OCI-LY1 (cell line): ENCODE measurements around the gene KIF17.

Experiments
- EZH2 ChIP-seq: fragments of 200-600 bp; sonication (generic), shearing (Covaris generic); IDR thresholded peaks from 2 replicates; pipeline ENCODE4 v1.8.0; 2017; ENCODE audit warnings: borderline replicate concordance, mixed run types, mild to moderate bottlenecking, antibody characterized with exemption, low read length, moderate library complexity, mixed read lengths
- TF ChIP-seq, protein P1 (sequence below): fragments of 200-600 bp; sonication (generic), shearing (Covaris generic); IDR thresholded peaks from 2 replicates; pipeline ENCODE4 v1.5.1; 2017; ENCODE audit warnings: mild to moderate bottlenecking, antibody characterized with exemption, low read length, moderate library complexity, mixed read lengths

DNA sequence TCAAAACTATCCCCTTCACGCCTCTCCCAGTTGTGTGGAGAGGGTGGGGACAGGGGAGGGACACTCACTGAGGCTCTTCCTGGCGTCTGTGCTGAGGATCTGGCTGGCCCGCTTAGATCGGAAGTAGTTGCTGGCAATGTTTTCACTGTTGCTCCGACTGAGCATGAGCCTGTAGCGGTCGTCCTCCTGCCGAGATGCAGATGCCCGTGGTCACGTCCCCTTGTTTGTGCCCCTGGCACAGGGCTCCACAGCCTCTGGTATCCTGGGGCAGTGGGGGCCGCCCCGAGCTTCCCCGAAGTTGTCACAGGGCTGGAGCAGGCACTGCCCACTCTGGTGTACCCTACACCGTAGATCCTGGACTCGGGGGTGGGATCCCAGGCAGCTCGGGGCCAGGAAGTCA, 51.7 kb downstream of the KIF17 start:
- no peak for TF ChIP-seq EZH2
- TF ChIP-seq, protein P1, sequence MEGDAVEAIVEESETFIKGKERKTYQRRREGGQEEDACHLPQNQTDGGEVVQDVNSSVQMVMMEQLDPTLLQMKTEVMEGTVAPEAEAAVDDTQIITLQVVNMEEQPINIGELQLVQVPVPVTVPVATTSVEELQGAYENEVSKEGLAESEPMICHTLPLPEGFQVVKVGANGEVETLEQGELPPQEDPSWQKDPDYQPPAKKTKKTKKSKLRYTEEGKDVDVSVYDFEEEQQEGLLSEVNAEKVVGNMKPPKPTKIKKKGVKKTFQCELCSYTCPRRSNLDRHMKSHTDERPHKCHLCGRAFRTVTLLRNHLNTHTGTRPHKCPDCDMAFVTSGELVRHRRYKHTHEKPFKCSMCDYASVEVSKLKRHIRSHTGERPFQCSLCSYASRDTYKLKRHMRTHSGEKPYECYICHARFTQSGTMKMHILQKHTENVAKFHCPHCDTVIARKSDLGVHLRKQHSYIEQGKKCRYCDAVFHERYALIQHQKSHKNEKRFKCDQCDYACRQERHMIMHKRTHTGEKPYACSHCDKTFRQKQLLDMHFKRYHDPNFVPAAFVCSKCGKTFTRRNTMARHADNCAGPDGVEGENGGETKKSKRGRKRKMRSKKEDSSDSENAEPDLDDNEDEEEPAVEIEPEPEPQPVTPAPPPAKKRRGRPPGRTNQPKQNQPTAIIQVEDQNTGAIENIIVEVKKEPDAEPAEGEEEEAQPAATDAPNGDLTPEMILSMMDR = no peak
